GM21786 (cell line): ENCODE data around the gene PDS5B.
"Not testable (repeated sequence)": the region's sequence is repeated elsewhere in the genome, so short reads cannot be mapped to it uniquely, and the experiment has no call there.

Experiments
- ATAC-seq: cut with Tn5 transposase; IDR thresholded peaks from one replicate; pipeline ENCODE4 v1.9.1; 2021; ENCODE audit not compliant: unreplicated experiment

The PDS5B gene

GRCh38 chr13:32781906-32782305, 195.7 kb downstream of the PDS5B start:
- ATAC-seq: no peak

GRCh38 chr13:32783067-32783466, 196.8 kb downstream of the PDS5B start:
- no peak for ATAC-seq

DNA sequence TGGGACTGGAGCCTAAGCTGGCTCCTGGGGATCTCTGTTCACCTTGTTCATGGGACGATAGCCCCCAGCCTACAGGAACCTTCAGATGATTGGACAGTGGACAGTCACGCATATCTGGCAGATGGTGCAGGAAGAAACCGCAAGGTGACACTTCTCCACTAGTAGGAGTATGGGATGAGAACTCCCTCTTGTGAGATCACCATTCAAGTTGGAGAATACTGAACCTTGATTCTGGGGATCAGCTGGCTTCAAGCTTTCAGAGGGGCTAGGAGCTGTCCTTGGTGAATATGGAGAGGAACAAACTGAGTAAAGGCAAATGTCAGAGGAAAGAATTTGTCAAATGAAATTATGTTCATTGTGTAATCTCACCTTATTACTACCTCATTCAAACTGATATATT, 204.5 kb downstream of the PDS5B start:
- no peak for ATAC-seq

DNA sequence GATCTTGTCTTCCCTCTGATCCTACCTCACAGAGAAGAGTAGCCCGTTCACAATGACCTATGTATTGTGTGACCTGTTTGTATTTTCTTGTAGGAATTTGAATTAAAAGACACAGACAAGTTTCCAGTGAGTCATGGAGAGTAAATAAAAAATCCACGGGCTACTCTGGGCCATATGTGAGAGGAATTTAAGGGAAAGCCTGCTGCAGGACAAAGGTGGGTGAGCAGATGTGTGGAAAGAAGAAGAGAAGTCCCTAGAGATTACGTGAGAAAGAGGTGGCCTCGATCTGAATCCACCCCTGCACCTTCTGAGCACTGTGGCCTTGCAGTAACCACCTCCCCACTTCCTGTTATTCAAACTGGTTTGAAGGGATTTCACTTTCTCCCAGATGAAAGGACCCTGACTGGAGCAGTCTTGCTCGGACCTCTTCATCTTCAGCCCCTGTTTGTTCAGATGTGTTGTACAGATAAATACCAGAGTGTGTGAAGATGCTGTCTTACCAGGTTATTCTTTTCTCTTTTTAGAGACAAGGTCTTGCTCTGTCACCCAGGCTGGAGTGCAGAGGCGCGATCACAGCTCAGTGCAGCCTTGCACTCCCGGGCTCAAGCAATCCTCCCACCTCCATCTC, 205.4 kb downstream of the PDS5B start:
- no peak for ATAC-seq

DNA sequence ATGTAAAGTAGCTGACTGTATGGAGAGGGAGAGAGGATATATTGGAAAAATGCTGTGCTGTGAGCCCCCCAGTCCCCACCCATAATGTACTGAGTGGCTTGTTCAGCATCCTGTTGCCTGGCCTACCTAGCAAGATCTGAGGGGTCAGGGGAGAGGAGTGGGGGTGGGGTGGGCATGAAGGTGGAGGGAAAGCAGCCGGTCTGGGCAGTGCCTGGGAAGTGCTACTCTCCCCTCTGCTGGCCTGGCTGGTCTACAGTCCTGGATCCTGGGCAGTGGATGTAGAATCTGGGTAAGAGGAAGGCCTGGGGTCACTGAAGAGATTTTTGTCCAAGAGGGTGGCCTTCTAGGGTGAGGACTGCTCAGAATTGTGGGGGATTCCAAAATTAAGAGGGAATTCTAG, 210.5 kb downstream of the PDS5B start:
- ATAC-seq: no peak

- ATAC-seq: no peak
Observed at GRCh38 chr13:32802159-32802558, 215.9 kb downstream of the PDS5B start.

DNA sequence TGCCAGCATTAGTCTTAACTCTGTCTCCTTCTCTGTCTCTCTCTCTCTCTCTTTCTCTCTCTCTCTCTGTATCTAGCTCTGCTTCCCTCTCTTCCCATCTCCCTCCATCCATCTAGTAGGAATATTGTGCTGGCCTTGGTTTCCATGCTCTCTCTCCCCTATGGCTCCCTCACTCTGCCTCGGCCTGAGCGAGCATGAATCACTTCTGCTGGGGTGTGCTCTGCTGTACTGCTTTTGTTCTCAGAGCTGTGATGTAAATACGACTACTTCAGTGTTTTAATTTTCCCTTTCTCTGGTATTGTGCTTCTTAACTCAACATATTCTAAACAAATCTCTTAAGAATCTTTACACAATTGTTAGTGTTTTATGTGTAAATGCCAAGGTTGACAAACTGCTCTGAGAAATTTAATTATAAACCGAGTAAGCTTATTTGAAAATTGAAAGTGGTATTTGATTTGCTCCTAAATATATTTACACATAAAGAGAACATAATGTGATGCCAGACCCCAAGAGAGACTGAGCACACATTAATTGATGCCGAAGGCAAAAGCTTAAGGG, 218.5 kb downstream of the PDS5B start:
- ATAC-seq: no peak

DNA sequence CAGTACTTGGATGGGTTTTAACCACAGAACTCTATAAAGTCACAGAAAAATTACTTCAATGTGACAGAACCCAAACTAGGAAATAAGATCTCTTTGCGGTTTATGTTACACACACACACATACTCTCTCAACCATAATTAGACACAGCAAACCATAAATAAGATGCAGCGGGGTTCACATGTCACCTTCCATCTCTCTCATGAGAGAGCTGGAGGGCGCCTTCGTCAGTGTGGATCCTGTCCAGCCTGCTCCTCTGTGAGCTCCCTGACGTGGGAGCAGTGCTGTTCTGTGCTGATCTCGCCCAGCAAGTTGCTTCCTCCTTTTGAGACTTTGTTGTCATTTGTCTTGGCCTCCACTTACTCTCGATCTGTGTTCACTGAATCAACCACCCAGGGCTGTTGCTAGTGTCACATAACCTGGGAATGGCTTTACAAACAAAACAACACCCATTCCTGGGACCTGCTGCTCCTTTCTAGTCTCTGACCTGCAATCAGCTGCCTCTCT, 225.1 kb downstream of the PDS5B start:
- peak; percentile 88 for ATAC-seq

DNA sequence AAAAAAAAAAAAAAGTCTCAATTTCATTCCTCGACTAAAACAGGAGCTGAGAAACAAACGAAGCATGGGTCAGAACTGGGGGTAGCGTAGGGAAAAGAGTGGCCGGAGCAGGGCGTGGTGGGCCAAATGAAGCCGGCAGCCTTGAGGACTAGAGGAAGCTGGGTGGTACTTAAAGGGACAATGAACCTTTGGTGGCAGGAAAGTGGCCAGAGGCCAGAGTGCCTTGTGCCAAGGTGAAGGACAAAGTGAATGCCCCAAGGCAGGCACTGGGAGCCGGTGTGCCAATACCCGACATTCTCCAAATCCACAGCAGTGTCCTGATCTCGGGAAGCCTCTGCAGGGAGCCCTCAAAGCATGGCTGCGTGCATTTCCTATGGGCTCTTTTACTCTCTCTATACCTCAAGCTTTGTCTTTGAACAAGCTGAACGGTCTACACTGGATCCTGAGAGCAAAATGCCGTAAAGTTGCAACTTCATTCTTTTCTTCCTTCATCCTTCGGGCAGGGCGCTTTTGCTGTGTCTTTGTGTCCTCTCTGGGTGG, 235.0 kb downstream of the PDS5B start:
- ATAC-seq: no peak

- no peak for ATAC-seq
Observed at GRCh38 chr13:32822771-32823170, 236.5 kb downstream of the PDS5B start.

DNA sequence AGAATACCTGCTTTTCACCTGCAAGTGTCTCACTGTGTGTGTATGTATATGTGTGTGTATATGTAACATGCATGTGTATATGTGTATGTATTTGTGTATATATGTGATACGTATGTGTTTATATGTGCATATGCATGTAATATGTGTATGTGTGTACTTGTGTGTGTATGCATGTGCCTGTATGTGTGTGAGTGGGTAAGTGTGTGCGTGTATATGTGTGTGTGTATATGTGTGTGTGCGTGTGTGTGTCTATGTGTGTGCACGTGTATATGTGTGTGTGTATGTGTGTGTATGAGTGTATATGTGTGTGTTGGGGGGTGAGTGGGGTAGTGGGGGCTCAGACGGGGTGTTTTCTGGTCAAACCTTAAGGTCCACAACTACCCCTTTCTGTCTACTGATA, 237.3 kb downstream of the PDS5B start:
- ATAC-seq: no peak

GRCh38 chr13:32824061-32824460, 237.8 kb downstream of the PDS5B start:
- no peak for ATAC-seq

DNA sequence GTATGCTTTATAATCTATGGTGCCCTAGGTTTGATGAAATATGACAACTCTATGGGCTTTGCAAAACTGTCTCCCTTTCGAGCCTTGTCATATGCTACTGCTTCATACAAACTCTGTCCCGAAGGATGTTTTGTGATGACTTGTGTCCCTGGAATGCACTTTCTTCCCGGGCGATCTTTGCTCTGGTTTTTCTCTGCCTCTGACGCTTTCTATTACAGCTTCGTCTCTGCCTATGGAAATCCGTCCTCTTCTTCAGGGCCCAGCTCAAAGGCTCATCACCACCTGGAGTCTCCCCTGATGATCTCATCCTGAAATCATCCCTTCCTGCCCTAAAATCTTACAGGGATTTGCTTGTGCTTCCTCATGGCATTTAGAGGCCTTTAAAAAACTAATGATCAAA, 238.4 kb downstream of the PDS5B start:
- no peak for ATAC-seq

GRCh38 chr13:32825481-32825880, 239.2 kb downstream of the PDS5B start:
- ATAC-seq: no peak

- not testable (repeated sequence) for ATAC-seq
Observed at GRCh38 chr13:32826372-32826771, 240.1 kb downstream of the PDS5B start.
